ENCODE results near the gene PGM2. TPM values are rescaled to one million over a fixed set of nuclear protein-coding genes. Genes with fewer than 3 reads are reported as not detected.

Gene PGM2
- total RNA-seq, 2 experiments from 2014 or later, result 10.7 to 11.8 TPM

DNA sequence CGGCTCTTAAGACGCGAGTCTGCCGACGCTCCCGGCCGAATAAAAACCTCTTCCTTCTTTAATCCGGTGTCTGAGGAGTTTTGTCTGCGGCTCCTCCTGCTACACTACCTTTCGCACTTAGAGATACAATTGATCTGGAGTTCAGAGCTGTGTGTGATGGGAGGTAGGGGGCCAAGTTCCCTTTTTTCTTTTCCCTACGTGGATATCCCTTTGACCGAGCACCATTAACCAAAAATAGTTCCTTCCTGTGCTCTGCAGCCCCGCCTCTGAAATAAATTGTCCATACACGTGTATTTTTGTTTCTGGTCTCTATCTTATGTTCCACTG lies 555 bp upstream of the PGM2 start:
- Mint-ChIP-seq H3K36me3 (ENCODE audit: low read depth) (peaks cover 36% of the 10 kb centered on the region), H3K4me3 (peak overlapping the region; percentile 91), H3K9me3 (no peaks in the 10 kb centered on the region), H3K4me1 (ENCODE audit: low read depth) (peaks cover 69% of the 10 kb centered on the region), H3K27ac (peak overlapping the region; percentile 91), H3K27me3 (no peaks in the 10 kb centered on the region)
- Histone ChIP-seq H3K27ac (ENCODE audit: low read depth in 1 of 2, low read length in 2 of 2) (peak overlapping the region in 1 of 2 donors; percentile 63), H3K4me3 (ENCODE audit: low read length) (peak overlapping the region; percentile 98), H3K27me3 (ENCODE audit: control insufficient read depth in 1 of 2, insufficient read depth in 2 of 2, low read length in 2 of 2) (no peaks in the 10 kb centered on the region), H3K9me3 (ENCODE audit: control insufficient read depth in 1 of 2, insufficient read depth in 1 of 2, low read length in 2 of 2) (no peaks in the 10 kb centered on the region), H3K36me3 (ENCODE audit: insufficient read depth, low read length) (peaks cover 11% of the 10 kb centered on the region), H3K4me1 (ENCODE audit: insufficient read depth, low read length) (peaks cover 27% of the 10 kb centered on the region)
- peak; percentile 7 for ATAC-seq (ENCODE audit: poor library complexity)
- intact Hi-C loops (cut with DNase I, micrococcal nuclease), result loop anchor here (1.0 to 5.0 kb wide), 6 partner anchors 63 to 1701 kb away; partner anchors contain the start of genes RELL1 (in 2 of the 2), TBC1D1 (in 1 of the 2) and UGDH (in 1 of the 2)
- CTCF ChIA-PET, result no interaction called here
- POLR2A ChIA-PET, result interaction anchor here (0.7 to 2.2 kb wide), 11 partner anchors 9 to 1540 kb away, joined by 3 to 33 read pairs (median 3); partner anchors contain the start of genes RELL1, RFC1 and TBC1D1
- TF ChIP-seq, protein P1, sequence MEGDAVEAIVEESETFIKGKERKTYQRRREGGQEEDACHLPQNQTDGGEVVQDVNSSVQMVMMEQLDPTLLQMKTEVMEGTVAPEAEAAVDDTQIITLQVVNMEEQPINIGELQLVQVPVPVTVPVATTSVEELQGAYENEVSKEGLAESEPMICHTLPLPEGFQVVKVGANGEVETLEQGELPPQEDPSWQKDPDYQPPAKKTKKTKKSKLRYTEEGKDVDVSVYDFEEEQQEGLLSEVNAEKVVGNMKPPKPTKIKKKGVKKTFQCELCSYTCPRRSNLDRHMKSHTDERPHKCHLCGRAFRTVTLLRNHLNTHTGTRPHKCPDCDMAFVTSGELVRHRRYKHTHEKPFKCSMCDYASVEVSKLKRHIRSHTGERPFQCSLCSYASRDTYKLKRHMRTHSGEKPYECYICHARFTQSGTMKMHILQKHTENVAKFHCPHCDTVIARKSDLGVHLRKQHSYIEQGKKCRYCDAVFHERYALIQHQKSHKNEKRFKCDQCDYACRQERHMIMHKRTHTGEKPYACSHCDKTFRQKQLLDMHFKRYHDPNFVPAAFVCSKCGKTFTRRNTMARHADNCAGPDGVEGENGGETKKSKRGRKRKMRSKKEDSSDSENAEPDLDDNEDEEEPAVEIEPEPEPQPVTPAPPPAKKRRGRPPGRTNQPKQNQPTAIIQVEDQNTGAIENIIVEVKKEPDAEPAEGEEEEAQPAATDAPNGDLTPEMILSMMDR (IDR thresholded peaks at IDR 0.05), result no peak
- DNase-seq, result peak in 2 of 14 experiments; percentile 10 to 39

DNA sequence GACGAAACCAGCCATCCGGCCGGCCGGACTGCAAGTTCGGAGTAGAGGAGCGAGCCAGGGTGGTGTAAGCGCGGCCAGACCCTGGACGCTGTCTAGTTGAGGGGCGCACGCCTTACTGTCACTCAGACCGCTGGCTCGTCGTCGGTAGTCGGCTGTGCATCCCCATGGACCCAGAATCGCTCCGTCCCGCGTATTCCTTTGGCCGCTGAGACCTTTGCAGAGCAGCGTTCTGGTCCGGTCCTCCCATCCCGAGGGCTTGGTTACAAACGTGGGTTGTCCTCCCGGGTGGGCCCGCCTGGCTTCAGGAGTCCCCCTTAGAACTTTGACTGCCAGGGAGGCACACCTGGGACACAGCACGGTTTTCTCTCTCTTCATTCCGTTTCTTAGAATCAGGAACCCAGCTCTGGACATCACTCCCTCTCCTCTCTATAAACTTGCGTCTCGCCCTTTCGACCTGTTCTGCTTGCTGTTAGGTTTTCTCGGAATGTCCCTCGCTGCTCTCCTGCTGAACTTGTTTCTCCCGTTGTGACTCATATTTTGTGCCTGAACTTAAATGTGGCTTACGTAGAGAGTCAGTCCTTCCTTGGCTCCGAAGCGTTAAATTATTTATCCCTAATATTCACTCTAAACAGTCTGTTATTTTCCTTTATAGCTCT lies 672 bp downstream of the PGM2 start:
- H3K9me3 ChIP-seq (ENCODE audit: control insufficient read depth in 1 of 2, insufficient read depth in 1 of 2, low read length in 2 of 2), result no peaks in the 10 kb centered on the region
- TF ChIP-seq, protein P1 (IDR thresholded peaks at IDR 0.05), result no peak
- no peaks in the 10 kb centered on the region for H3K9me3 Mint-ChIP-seq
- peak overlapping the region; percentile 35 to 63 for H3K27ac ChIP-seq (ENCODE audit: low read depth in 1 of 2, low read length in 2 of 2)
- peaks cover 48% of the 10 kb centered on the region for H3K36me3 Mint-ChIP-seq (ENCODE audit: low read depth)
- H3K27me3 Mint-ChIP-seq, result no peaks in the 10 kb centered on the region
- intact Hi-C loops (cut with DNase I, micrococcal nuclease), result loop anchor here (2.0 to 5.0 kb wide), 4 partner anchors 62 to 1700 kb away; partner anchors contain the start of genes RELL1 (in 1 of the 2) and UGDH (in 1 of the 2)
- DNase-seq, result peak in 3 of 14 experiments; percentile 1 to 32 (median 27)
- H3K27me3 ChIP-seq (ENCODE audit: control insufficient read depth in 1 of 2, insufficient read depth in 2 of 2, low read length in 2 of 2), result no peaks in the 10 kb centered on the region
- ChIA-PET CTCF (no interaction called here), POLR2A (interaction anchor here (0.9 to 2.2 kb wide), 10 partner anchors 9 to 1539 kb away, joined by 3 to 33 read pairs (median 4); partner anchors contain the start of genes RELL1, RFC1 and TBC1D1)
- peak overlapping the region; percentile 98 for H3K4me3 ChIP-seq (ENCODE audit: low read length)
- peak overlapping the region; percentile 91 for H3K4me3 Mint-ChIP-seq
- H3K36me3 ChIP-seq (ENCODE audit: insufficient read depth, low read length), result peaks cover 23% of the 10 kb centered on the region
- peak overlapping the region; percentile 91 for H3K27ac Mint-ChIP-seq
- peaks cover 27% of the 10 kb centered on the region for H3K4me1 ChIP-seq (ENCODE audit: insufficient read depth, low read length)
- H3K4me1 Mint-ChIP-seq (ENCODE audit: low read depth), result peaks cover 76% of the 10 kb centered on the region
- no peak for ATAC-seq (ENCODE audit: poor library complexity)

DNA sequence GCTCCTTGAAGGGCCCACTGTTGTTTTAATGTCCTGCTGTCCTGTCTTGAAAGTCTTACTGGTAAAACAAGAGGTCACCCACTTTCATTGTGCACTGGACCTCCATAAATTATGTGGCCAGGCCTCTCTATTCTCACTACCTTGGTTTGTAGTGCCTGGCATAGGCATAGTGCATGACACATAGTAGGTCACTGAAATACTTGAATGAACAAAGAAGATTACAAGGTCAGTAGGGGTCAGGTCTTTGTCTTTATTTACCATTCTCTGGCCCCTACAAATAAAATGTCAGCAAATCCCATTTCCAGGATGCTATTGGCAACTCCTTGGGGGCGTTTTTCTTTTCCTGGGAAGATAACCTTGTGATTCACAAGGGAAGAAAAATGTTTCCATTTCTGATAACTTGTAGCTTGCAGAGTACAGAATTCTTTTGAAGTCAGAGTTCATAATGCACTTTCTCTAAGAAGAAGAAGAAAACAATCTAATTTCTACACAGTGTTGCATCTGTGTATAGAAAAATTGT lies 1.4 kb downstream of the PGM2 start:
- intact Hi-C loops (cut with DNase I, micrococcal nuclease), result loop anchor here (2.0 to 5.0 kb wide), 4 partner anchors 61 to 1699 kb away; partner anchors contain the start of genes RELL1 (in 1 of the 2) and UGDH (in 1 of the 2)
- Mint-ChIP-seq H3K36me3 (ENCODE audit: low read depth) (peaks cover 55% of the 10 kb centered on the region), H3K4me3 (peak overlapping the region; percentile 91), H3K27ac (peak overlapping the region; percentile 91), H3K27me3 (no peaks in the 10 kb centered on the region), H3K9me3 (no peaks in the 10 kb centered on the region), H3K4me1 (ENCODE audit: low read depth) (peaks cover 74% of the 10 kb centered on the region)
- ATAC-seq (ENCODE audit: poor library complexity), result no peak
- Histone ChIP-seq H3K36me3 (ENCODE audit: insufficient read depth, low read length) (peaks cover 30% of the 10 kb centered on the region), H3K4me3 (ENCODE audit: low read length) (peak overlapping the region; percentile 98), H3K9me3 (ENCODE audit: control insufficient read depth in 1 of 2, insufficient read depth in 1 of 2, low read length in 2 of 2) (no peaks in the 10 kb centered on the region), H3K4me1 (ENCODE audit: insufficient read depth, low read length) (peaks cover 27% of the 10 kb centered on the region), H3K27me3 (ENCODE audit: control insufficient read depth in 1 of 2, insufficient read depth in 2 of 2, low read length in 2 of 2) (no peaks in the 10 kb centered on the region), H3K27ac (ENCODE audit: low read depth in 1 of 2, low read length in 2 of 2) (no peak overlapping the region)
- TF ChIP-seq, protein P1 (IDR thresholded peaks at IDR 0.05), result no peak
- ChIA-PET CTCF (no interaction called here), POLR2A (interaction anchor here (0.6 to 1.9 kb wide), 3 partner anchors 8 to 141 kb away, joined by 3 to 21 read pairs (median 6); partner anchors contain the start of gene RELL1)
- DNase-seq, result no peak

Measured in CD4-positive, alpha-beta T cell (primary cell).